ENCODE data around the gene WDR7.

DNA sequence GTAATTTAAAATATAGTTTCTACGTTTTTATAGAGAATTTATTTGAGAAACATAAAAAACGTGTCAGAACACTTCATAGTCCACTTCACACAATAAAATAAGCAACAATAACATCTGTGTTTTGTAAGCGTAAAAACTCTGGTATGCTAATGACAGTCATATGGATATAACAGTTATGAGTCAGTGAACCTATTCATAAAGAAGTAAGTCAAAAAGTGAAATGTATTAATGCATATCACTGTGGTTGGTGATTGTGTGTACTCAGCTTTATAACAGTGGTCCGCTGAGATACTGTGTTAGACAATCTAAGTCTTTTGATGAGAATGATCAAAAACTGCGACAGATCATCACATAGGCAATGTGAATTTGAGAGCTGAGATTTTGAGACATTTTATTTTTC lies 153.2 kb downstream of the WDR7 start:
- TF ChIP-seq, protein P1, sequence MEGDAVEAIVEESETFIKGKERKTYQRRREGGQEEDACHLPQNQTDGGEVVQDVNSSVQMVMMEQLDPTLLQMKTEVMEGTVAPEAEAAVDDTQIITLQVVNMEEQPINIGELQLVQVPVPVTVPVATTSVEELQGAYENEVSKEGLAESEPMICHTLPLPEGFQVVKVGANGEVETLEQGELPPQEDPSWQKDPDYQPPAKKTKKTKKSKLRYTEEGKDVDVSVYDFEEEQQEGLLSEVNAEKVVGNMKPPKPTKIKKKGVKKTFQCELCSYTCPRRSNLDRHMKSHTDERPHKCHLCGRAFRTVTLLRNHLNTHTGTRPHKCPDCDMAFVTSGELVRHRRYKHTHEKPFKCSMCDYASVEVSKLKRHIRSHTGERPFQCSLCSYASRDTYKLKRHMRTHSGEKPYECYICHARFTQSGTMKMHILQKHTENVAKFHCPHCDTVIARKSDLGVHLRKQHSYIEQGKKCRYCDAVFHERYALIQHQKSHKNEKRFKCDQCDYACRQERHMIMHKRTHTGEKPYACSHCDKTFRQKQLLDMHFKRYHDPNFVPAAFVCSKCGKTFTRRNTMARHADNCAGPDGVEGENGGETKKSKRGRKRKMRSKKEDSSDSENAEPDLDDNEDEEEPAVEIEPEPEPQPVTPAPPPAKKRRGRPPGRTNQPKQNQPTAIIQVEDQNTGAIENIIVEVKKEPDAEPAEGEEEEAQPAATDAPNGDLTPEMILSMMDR (IDR thresholded peaks at IDR 0.05), result no peak
- no peak for TF ChIP-seq ZFX (IDR thresholded peaks at IDR 0.05; ENCODE audit: borderline replicate concordance)
